Measurements from ENCODE around the gene RPN2. TPM values are rescaled to one million over a fixed set of nuclear protein-coding genes. Genes with fewer than 3 reads are reported as not detected.

The RPN2 gene
- total and polyA plus RNA-seq, 2 donors (not counting 3 experiments of a cell fraction or from before 2014, with no cell fraction given) = 283 to 530 TPM

DNA sequence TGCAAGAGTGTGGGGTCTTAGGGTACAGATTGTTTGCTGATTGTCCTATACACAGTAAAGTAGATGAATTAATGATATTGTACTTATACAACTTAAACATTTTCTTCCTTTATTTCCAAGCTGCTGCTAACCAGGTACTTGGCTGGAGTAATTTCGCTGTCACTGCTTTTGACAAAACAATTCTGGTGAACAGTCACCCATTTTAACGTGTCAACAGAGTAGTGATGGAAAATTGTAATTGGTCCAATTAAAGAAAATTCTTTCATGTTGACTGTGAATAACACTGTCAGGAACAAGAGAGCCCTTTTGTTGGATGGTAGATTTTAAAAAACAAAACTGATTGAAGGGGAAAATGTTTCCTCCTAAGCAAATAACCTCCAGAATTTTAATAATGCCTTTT is 26.7 kb downstream of the RPN2 start:
- TF ChIP-seq MAX (IDR thresholded peaks at IDR 0.05; ENCODE audit: insufficient read depth, insufficient read length) = no peak
- no peak for TF ChIP-seq GATA2 (IDR thresholded peaks at IDR 0.05; ENCODE audit: insufficient read depth, insufficient read length, low read depth, low read length)
- H3K4me2 ChIP-seq (ENCODE audit: insufficient read depth, low read length) = no peak overlapping the region
- no peak overlapping the region for H2AFZ ChIP-seq (ENCODE audit: low read depth, low read length)
- no peak overlapping the region for H3K9ac ChIP-seq (replicated peaks; ENCODE audit: extremely low read depth, insufficient read depth, low read length)
- dilution Hi-C loops (cut with MboI; ENCODE audit: extremely low pct_ligation_motif_present, low sequenced_read_pairs) = no loop called here
- no peak overlapping the region for H3K4me3 ChIP-seq (replicated peaks in 1 of 3; ENCODE audit: insufficient read depth in 1 of 3, low read depth in 1 of 3, low read length in 3 of 3)
- intact Hi-C loops (cut with micrococcal nuclease) = no loop called here
- ChIA-PET POLR2A (no interaction called here), CTCF (interaction anchor here (2.2 to 2.6 kb wide), 2 partner anchors 10 to 14 kb away, joined by 10 read pairs; no protein-coding TSS in a partner anchor)
- H3K36me3 ChIP-seq (ENCODE audit: control insufficient read depth in 2 of 2, extremely low read depth in 1 of 2, insufficient read depth in 2 of 2, low read length in 2 of 2) = peaks cover 41 to 42% of the 10 kb centered on the region in 2 experiments
- BruUV-seq (replicated peaks) = no TSS peak
- H3K27me3 ChIP-seq (ENCODE audit: control insufficient read depth in 2 of 2, insufficient read depth in 2 of 2, low read length in 2 of 2) = no peaks in the 10 kb centered on the region
- no peaks in the 10 kb centered on the region for H3K9me3 ChIP-seq (replicated peaks; ENCODE audit: control insufficient read depth, insufficient read depth, low read length)
- peaks cover 2% of the 10 kb centered on the region for H4K20me1 ChIP-seq (replicated peaks; ENCODE audit: control insufficient read depth, extremely low read depth, insufficient read depth, low read length)
- peaks cover 22% of the 10 kb centered on the region for H3K79me2 ChIP-seq (ENCODE audit: control insufficient read depth, insufficient read depth, low read length)
- DNase-seq (ENCODE audit: low read depth, low spot score) = no peak
- H3K27ac ChIP-seq (ENCODE audit: insufficient read depth, low read depth, low read length) = no peak overlapping the region
- peak; percentile 33 for FAIRE-seq
- H3K9me1 ChIP-seq (replicated peaks; ENCODE audit: control insufficient read depth, extremely low read depth, insufficient read depth, low read length) = no peaks in the 10 kb centered on the region
- no peaks in the 10 kb centered on the region for H3K4me1 ChIP-seq (ENCODE audit: control insufficient read depth, extremely low read depth, insufficient read depth, low read length)

- dilution Hi-C loops (cut with MboI; ENCODE audit: extremely low pct_ligation_motif_present, low sequenced_read_pairs) = no loop called here
- Histone ChIP-seq H2AFZ (ENCODE audit: low read depth, low read length) (no peak overlapping the region), H3K9ac (replicated peaks; ENCODE audit: extremely low read depth, insufficient read depth, low read length) (no peak overlapping the region), H4K20me1 (replicated peaks; ENCODE audit: control insufficient read depth, extremely low read depth, insufficient read depth, low read length) (no peaks in the 10 kb centered on the region), H3K27ac (ENCODE audit: insufficient read depth, low read depth, low read length) (no peak overlapping the region), H3K9me3 (replicated peaks; ENCODE audit: control insufficient read depth, insufficient read depth, low read length) (no peaks in the 10 kb centered on the region), H3K9me1 (replicated peaks; ENCODE audit: control insufficient read depth, extremely low read depth, insufficient read depth, low read length) (no peaks in the 10 kb centered on the region), H3K79me2 (ENCODE audit: control insufficient read depth, insufficient read depth, low read length) (peaks cover 18% of the 10 kb centered on the region), H3K4me3 (replicated peaks in 1 of 3; ENCODE audit: insufficient read depth in 1 of 3, low read depth in 1 of 3, low read length in 3 of 3) (no peak overlapping the region), H3K27me3 (ENCODE audit: control insufficient read depth in 2 of 2, insufficient read depth in 2 of 2, low read length in 2 of 2) (no peaks in the 10 kb centered on the region), H3K36me3 (ENCODE audit: control insufficient read depth in 2 of 2, extremely low read depth in 1 of 2, insufficient read depth in 2 of 2, low read length in 2 of 2) (peaks cover 36 to 40% of the 10 kb centered on the region in 2 experiments), H3K4me2 (ENCODE audit: insufficient read depth, low read length) (no peak overlapping the region), H3K4me1 (ENCODE audit: control insufficient read depth, extremely low read depth, insufficient read depth, low read length) (no peaks in the 10 kb centered on the region)
- ChIA-PET CTCF (no interaction called here), POLR2A (no interaction called here)
- intact Hi-C loops (cut with micrococcal nuclease) = no loop called here
- DNase-seq (ENCODE audit: low read depth, low spot score) = no peak
- TF ChIP-seq POLR2A (IDR thresholded peaks at IDR 0.05; ENCODE audit: low read depth, low read length) = no peak
- TF ChIP-seq EZH2 (IDR thresholded peaks at IDR 0.05; ENCODE audit: borderline replicate concordance, low read depth, low read length, severe bottlenecking) = no peak
- TF ChIP-seq MAX (IDR thresholded peaks at IDR 0.05; ENCODE audit: insufficient read depth, insufficient read length) = no peak
- TF ChIP-seq FOS (IDR thresholded peaks at IDR 0.05; ENCODE audit: borderline replicate concordance, insufficient read depth, low read length) = no peak
- no peak for TF ChIP-seq GATA2 (IDR thresholded peaks at IDR 0.05; ENCODE audit: insufficient read depth, insufficient read length, low read depth, low read length)
- no peak for TF ChIP-seq MYC (IDR thresholded peaks at IDR 0.05; ENCODE audit: low read depth, low read length)
- TF ChIP-seq JUN (IDR thresholded peaks at IDR 0.05; ENCODE audit: borderline replicate concordance, insufficient read depth, insufficient read length, low read depth) = no peak
- TF ChIP-seq, protein P1, sequence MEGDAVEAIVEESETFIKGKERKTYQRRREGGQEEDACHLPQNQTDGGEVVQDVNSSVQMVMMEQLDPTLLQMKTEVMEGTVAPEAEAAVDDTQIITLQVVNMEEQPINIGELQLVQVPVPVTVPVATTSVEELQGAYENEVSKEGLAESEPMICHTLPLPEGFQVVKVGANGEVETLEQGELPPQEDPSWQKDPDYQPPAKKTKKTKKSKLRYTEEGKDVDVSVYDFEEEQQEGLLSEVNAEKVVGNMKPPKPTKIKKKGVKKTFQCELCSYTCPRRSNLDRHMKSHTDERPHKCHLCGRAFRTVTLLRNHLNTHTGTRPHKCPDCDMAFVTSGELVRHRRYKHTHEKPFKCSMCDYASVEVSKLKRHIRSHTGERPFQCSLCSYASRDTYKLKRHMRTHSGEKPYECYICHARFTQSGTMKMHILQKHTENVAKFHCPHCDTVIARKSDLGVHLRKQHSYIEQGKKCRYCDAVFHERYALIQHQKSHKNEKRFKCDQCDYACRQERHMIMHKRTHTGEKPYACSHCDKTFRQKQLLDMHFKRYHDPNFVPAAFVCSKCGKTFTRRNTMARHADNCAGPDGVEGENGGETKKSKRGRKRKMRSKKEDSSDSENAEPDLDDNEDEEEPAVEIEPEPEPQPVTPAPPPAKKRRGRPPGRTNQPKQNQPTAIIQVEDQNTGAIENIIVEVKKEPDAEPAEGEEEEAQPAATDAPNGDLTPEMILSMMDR (IDR thresholded peaks at IDR 0.05; ENCODE audit: extremely low read depth in 1 of 2, insufficient read depth in 1 of 2, low read depth in 1 of 2, low read length in 2 of 2) = no peak
- TF ChIP-seq POLR2AphosphoS5 (IDR thresholded peaks at IDR 0.05; ENCODE audit: insufficient read depth, low read depth, low read length) = no peak
- no TSS peak for BruUV-seq (replicated peaks)
- FAIRE-seq = no peak
Measured at GRCh38 chr20:37207171-37207570, 28.0 kb downstream of the RPN2 start.
